KBM-7 (cell line): ENCODE data around the gene EDRF1.

ENCODE experiments used
- DNase-seq: peaks from one replicate; pipeline ENCODE4 v3.0.0-alpha.2; 2015
- in situ Hi-C: fragments of 300-500 bp; cut with MboI; formaldehyde crosslinking; loops from 2 replicates; pipeline ENCODE4 v1.14.3; 2020; ENCODE audit warnings: low sequenced_read_pairs, low pct_unique_long_range_greater_than_20kb, mixed read lengths

Gene EDRF1

DNA sequence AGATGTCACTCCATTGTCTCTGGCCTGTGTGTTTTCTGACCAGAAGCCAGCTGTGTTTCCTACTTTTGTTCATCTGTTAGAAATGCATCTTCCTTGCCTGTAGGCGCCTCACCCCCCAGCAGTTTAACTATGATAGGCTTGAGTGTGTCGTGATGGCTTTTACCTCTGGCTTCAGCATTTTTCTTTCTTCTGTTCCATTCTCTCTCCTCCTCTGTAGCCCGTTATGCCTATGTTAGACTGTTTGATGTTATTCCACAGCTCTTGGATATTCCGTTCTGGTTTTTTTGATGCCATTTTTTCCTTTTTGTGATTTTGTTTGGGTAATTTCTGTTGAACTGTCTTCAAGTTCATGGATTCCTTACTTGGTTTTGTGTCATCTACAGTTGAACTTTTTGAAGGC lies 38.2 kb downstream of the EDRF1 start:
- DNase-seq = no peak
- in situ Hi-C loops = no loop called here

DNA sequence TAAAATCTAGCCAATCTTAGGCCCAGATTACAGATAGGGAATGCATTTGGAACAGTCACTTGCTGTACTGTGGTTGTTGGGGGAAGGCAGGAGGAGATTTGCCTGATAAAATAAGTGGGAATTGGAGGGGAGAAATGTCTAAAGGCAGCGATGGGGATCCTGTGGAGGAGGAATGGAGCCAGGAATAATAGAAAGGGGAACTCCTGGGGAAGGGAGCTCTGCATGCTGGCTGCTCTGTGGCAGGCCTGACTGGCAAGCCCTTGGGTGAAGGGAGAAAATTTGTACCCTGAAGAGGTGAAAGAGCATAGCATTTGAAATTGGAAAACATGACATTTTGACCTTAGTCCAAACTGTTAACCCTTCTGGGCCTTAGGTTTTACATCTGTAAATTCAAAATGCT lies 42.5 kb downstream of the EDRF1 start:
- in situ Hi-C loops = no loop called here

GRCh38 chr10:125762692-125763648 lies 43.5 kb downstream of the EDRF1 start:
- in situ Hi-C loops = no loop called here
- no peak for DNase-seq

More for the DNA sequence above, 42.5 kb downstream of the EDRF1 start:
- DNase-seq = no peak

DNA sequence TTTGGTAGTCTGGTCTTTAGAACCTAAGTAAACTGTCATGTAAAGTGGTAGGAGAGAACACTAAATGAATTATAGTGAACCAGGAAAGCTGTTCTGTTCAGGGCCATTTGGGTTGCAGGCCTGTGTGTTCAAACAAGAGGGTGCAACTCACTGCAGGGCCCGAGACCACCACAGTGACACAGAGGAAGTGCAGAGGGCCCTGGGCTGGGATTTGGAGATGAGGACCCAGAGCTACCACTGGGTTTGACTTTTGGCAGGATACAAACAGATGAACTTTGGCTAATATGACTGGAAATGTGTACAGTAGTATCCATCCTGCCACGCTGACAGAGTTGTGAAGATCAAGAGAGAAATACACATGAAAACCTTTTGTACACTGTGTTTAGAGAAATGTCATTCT lies 46.3 kb downstream of the EDRF1 start:
- in situ Hi-C loops = no loop called here
- no peak for DNase-seq

- DNase-seq = no peak
- in situ Hi-C loops = no loop called here
Measured at GRCh38 chr10:125766511-125766910, 47.0 kb downstream of the EDRF1 start.

DNA sequence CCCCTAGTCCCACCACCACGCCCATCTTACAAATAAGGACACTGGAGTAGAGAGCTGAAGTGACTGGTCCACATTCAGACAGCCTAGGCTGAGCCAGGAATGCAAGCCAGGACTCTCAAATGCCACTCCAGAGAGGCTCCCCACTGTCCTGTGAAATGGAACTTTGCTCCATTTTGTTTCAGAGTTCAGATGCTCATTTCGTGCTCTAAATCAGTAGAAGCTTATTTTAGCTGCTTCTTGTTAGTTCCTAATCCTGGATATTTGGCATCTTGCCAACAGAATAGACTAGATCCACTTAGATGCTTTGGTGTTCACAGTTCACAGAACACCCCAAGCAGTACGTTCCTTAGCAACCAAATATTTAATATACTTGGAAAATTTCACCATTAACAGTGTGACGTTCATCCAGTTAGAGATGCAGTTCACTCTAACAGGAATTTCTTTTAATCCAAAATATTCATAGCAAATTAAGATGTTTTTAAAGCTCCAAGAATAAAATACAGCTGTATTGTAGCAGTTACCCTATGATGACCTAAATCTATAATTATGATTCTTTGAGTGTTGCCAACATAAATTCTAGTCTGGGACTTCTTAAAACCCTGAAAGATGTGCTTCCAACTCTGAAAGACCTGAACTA lies 48.8 kb downstream of the EDRF1 start:
- peak; percentile 8 for DNase-seq
- in situ Hi-C loops = no loop called here

GRCh38 chr10:125769175-125769574 lies 49.7 kb downstream of the EDRF1 start:
- in situ Hi-C loops = no loop called here
- no peak for DNase-seq

DNA sequence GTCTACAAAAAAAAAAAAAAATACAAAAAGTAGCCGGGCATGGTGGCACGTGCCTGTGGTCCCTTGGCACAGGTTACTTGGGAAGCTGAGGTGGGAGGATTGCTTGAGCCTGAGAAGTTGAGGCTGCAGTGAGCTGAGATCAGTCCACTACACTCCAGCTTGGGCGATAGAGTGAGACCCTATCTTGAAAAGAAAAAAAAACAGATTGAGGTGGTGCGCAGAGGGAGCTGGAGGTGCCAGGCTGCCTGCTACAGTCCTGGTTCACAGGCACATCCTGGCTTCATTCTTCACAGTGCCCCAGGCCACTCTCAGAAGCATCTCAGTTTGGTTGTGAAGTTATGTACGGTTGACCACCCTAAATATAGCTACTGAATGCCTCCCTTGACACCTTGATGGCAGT lies 51.3 kb downstream of the EDRF1 start:
- in situ Hi-C loops = no loop called here
- DNase-seq = no peak

GRCh38 chr10:125772112-125772863 lies 52.8 kb downstream of the EDRF1 start:
- in situ Hi-C loops = no loop called here
- no peak for DNase-seq

GRCh38 chr10:125772864-125773180 lies 53.3 kb downstream of the EDRF1 start:
- in situ Hi-C loops = no loop called here

DNA sequence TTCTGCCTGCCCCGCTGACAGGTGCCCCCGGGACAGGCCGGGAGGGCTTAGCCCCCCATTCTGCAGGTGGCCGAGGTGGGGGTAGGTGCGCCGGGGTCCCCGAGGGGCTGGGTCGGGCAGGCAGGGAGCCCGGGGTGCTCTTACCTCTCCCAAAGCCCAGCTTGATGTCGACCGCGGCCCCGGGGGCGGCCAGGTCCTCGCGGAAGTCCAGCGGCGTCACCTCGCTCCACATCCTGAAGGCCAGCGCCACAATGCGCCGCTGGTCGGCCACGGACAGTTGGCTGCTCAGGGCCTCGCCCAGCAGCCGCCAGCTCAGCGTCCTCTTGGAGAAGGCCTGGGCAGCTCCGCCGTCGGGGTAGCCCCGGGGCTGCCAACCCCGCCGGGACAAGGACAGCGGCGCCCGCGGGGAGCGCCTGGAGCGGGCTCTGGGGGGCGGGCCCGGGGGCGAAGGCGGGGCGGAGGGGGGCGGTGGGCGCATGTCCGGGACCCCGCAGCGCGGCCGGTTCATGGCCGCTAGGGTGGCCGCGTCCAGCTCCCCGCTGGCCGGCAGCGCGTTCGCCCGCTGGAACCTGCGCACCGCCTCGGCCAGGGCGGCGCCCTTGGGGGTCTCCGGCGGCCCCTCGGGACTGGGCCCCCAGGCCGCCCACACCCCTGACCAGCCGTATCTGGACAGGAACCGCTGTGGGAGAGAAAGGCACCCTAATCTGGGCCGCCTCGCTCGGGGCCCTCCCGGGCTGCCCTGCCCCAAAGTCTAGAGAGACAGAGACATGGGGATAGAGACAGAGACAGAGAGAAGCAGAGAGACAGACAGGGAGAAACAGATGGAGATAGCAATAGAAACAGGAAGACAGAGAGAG lies 54.4 kb downstream of the EDRF1 start:
- DNase-seq = no peak
- in situ Hi-C loops = no loop called here

More at GRCh38 chr10:125772864-125773180, 53.3 kb downstream of the EDRF1 start:
- DNase-seq = no peak

DNA sequence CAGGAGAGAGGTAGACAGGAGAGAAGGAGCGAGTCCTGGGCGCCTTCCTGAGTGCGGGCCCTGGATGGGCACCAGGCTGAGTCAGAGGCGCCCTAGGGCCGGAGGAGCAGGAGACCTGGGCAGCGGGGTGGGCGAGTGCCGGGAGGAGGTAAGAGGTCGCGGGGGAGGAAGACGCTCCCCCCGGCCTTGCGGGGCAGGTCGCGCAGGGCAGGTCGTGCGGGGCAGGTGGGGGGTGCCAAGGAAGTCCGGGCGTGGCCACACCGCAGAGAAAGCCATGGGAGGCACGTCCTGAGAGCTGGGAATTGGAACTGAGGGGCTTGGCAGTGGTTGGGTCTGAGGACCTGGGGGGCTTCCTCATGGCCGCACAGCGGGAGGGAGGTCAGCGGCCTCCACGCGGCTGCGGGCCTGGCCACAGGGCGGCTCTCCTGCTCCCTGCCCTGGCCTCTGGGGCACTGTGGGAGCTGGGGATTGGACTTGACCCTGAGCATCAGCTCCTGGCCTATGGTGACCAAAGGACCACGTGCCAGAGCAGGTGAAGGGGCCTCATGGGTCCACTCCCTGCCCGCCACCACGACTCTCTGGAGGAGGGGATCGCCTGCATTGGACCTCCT lies 55.2 kb downstream of the EDRF1 start:
- in situ Hi-C loops = no loop called here

DNA sequence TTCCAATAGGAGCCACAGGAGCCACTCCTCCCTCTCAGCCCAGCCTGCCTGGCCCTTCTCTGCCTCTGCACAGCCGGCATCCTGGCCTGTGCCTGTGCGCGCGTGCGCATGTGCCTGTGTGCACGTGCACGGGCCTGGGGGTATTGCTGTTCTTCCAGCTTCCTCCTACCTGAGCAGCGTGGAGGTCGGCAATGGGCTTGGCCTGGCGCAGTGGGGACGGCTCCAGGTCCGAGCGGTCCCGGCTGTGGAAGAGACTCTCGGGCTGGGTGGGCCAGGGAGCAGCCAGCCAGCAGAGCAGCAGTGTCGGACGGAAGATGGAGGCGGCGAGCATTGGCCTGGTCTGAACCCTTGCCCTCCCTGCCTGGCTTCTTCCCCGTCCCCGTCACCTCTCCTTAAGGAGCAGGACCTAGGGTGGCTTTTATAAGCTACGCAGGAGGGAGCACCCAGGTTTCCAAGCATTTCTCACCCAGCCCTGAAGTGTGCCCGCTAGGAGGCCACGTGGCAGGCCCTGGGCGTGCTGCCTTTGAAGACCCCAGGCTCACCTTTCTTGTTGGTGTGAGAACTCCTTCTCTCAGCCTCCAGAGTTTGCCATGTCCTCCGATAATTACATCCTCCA lies 56.1 kb downstream of the EDRF1 start, which contains the start of gene MMP21:
Gene MMP21 (minus strand): TSS at position 331 of the 616 bp plus-strand sequence. CDS start 0 bp downstream, at position 331.
- no peak for DNase-seq
- in situ Hi-C loops = no loop called here

More for the DNA sequence above, 55.2 kb downstream of the EDRF1 start:
- DNase-seq = no peak

DNA sequence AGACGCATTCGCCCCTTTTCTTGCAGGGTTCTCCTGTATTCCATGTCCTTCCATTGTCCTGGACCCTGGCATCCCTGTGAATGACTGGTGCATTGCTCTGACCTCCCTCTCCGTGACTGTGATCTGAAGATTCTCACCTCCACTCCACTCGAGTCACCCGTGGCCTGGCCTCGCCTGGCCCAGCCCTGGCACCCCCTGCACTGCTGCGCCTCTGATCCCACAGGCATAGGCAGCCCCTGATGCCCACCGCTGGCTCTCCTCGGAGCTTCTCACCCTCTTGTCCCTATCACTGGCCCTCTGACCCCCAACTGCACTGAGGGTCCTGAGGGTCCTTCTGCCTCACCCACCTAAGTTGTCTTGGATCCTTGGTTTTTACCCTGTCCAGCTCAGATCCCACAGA lies 58.3 kb downstream of the EDRF1 start:
- in situ Hi-C loops = no loop called here
- no peak for DNase-seq

DNA sequence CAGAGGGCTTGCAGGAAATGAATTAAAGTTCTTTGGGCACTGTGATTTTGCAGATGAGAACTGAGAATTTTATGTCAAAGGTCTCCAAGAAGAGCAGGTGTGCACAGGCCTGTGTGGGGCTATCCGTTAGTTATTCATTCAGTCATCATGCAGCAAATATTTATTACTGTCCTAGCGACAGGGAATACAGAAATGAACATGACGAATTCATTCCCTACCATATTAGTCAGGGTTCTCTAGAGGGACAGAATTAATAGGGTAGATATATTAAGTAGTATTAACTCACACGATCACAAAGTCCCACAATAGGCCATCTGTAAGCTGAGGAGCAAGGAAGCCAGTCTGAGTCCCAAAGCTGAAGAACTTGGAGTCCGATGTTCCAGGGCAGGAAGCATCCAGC lies 59.0 kb downstream of the EDRF1 start:
- in situ Hi-C loops = no loop called here
- DNase-seq = no peak

DNA sequence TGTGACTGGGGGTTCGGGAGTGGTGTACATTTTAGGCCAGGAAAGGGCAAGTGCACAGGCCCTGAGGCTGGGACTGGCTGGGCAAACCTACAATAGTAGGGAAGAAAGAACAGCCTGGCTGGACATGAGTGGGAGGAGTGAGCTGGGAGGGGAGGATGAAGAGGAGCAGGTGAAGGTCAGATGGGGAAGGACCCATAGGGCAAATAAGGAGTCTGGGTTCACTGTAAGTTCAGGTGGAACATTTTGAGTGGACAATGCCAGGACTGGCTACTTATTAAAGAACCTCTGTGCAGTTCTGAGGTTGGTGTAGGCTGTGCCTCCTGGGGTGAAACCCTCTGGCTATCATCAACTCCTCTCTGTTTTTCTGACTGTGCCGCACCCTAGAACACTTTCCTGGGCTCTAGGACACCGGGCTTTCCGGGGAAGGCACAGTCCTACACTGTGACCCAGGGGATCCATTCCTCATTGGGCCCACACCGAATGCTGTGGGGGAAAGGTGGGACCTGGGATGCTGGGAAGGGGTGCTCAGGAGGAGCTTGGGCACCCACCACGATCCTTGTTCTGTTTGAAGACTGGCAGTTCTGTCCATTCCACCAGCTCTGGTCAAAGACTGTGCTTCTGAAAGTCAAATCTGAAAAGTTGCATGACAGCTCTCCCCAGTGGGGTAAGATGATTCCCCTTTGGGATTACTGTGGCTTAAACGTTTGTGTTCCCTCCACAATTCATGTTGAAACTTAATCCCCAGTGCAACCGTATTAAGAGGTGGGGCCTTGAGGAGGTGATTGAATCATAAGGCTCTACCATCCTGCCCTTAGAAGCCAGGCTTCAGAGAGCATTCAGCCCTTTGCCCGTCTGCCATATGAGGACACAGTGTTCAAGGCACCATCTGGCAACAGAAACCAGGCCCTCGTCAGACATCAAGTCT lies 60.2 kb downstream of the EDRF1 start:
- in situ Hi-C loops = no loop called here
- no peak for DNase-seq

GRCh38 chr10:125781374-125781773 lies 61.9 kb downstream of the EDRF1 start:
- in situ Hi-C loops = no loop called here
- DNase-seq = no peak
